ENCODE results near the gene PDHB. TPM values are rescaled to one million over a fixed set of nuclear protein-coding genes. Genes with fewer than 3 reads are reported as not detected.

Gene PDHB
- total and polyA plus RNA-seq, 2 of the 13 experiments (the other 11 are each of a cell fraction or from before 2014, with no cell fraction given), result 108 to 153 TPM

DNA sequence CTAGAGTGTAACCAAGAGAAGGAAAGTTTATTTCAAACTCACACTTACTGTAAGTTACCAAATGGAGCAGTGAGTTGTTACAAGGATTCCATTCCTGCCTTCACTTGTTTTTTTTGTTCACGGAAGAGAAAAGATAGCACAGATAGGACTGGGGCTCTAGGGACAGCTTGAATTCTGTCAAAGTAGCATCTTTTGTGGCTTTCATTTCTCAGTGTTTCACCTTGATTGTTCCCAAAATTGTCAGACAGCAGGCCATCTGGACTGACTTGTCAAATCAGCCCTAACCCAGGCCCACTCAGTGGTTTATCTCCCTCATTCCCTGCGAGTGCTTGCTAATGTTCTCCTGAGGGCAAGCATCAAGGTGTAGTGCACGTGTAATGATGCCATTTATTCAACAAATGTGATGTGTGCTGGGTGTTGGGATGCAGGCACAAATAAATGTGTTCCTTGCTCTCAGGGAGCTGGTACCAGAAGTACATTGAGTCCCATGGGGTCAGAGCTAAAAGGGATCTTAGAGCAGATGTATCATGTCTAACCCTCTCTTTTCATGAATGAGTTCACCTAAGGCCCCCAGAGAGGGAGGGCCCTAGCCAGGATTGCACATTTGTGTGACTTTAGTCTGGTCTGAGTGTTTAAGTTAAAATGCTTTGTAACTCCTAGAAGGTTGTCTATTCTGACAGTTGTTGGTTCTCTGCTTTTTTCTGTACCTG, 49.1 kb downstream of the PDHB start:
- no peaks in the 10 kb centered on the region for H3K79me2 ChIP-seq (ENCODE audit: insufficient read depth, low read length)
- H3K4me3 ChIP-seq (replicated peaks in 1 of 3; ENCODE audit: insufficient read depth in 1 of 3, low read depth in 2 of 3, low read length in 3 of 3), result no peak overlapping the region
- FAIRE-seq (no peak), ATAC-seq (no peak), DNase-seq (ENCODE audit: low spot score) (no peak)
- no peaks in the 10 kb centered on the region for H4K20me1 ChIP-seq (ENCODE audit: insufficient read depth, low read length)
- TF ChIP-seq, protein P1, sequence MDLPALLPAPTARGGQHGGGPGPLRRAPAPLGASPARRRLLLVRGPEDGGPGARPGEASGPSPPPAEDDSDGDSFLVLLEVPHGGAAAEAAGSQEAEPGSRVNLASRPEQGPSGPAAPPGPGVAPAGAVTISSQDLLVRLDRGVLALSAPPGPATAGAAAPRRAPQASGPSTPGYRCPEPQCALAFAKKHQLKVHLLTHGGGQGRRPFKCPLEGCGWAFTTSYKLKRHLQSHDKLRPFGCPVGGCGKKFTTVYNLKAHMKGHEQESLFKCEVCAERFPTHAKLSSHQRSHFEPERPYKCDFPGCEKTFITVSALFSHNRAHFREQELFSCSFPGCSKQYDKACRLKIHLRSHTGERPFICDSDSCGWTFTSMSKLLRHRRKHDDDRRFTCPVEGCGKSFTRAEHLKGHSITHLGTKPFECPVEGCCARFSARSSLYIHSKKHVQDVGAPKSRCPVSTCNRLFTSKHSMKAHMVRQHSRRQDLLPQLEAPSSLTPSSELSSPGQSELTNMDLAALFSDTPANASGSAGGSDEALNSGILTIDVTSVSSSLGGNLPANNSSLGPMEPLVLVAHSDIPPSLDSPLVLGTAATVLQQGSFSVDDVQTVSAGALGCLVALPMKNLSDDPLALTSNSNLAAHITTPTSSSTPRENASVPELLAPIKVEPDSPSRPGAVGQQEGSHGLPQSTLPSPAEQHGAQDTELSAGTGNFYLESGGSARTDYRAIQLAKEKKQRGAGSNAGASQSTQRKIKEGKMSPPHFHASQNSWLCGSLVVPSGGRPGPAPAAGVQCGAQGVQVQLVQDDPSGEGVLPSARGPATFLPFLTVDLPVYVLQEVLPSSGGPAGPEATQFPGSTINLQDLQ (CRISPR knock-in tag; IDR thresholded peaks at IDR 0.05), result no peak
- TF ChIP-seq, protein P2, sequence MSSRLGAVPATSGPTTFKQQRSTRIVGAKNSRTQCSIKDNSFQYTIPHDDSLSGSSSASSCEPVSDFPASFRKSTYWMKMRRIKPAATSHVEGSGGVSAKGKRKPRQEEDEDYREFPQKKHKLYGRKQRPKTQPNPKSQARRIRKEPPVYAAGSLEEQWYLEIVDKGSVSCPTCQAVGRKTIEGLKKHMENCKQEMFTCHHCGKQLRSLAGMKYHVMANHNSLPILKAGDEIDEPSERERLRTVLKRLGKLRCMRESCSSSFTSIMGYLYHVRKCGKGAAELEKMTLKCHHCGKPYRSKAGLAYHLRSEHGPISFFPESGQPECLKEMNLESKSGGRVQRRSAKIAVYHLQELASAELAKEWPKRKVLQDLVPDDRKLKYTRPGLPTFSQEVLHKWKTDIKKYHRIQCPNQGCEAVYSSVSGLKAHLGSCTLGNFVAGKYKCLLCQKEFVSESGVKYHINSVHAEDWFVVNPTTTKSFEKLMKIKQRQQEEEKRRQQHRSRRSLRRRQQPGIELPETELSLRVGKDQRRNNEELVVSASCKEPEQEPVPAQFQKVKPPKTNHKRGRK (CRISPR knock-in tag; IDR thresholded peaks at IDR 0.05), result no peak
- TF ChIP-seq ZNF335 (CRISPR knock-in tag; IDR thresholded peaks at IDR 0.05) (no peak), NFIC (IDR thresholded peaks at IDR 0.05; ENCODE audit: low read length) (no peak), ZNF24 (IDR thresholded peaks at IDR 0.05) (no peak), MAFG (CRISPR knock-in tag; IDR thresholded peaks at IDR 0.05) (no peak), ZNF724P (CRISPR knock-in tag; IDR thresholded peaks at IDR 0.05; ENCODE audit: borderline replicate concordance) (no peak)
- H3K36me3 ChIP-seq (replicated peaks in 1 of 2; ENCODE audit: control insufficient read depth in 1 of 2, insufficient read depth in 2 of 2, low read length in 2 of 2), result peaks cover 0 to 6% of the 10 kb centered on the region in 2 experiments; a peak in 1 of 5 replicates
- WGBS (ENCODE audit: low lambda C conversion rate), result 86% methylated on average over 3 of the region's 3 CpGs
- no peaks in the 10 kb centered on the region for H3K4me1 ChIP-seq (ENCODE audit: insufficient read depth, low read length)
- no peak overlapping the region for H3K4me2 ChIP-seq (ENCODE audit: low read depth, low read length)
- H3K27ac ChIP-seq (ENCODE audit: extremely low read length, insufficient read depth, low read length), result no peak overlapping the region
- H2AFZ ChIP-seq (ENCODE audit: low read length), result no peak overlapping the region
- CTCF ChIA-PET (ENCODE audit: low intra/inter-chr PET ratio, low total read pairs), result no interaction called here
- POLR2A ChIA-PET, result no interaction called here
- H3K27me3 ChIP-seq (ENCODE audit: control insufficient read depth in 1 of 2, insufficient read depth in 2 of 2, low read length in 2 of 2), result no peaks in the 10 kb centered on the region
- in situ Hi-C loops (cut with HindIII; ENCODE audit: extremely low pct_ligation_motif_present, low pct_unique_long_range_greater_than_20kb), result no loop called here
- no peaks in the 10 kb centered on the region for H3K9me3 ChIP-seq (ENCODE audit: low read length)
- intact Hi-C loops (cut with micrococcal nuclease; ENCODE audit: unreplicated experiment), result no loop called here
- H3K9ac ChIP-seq (ENCODE audit: insufficient read depth, low read depth, low read length), result no peak overlapping the region
- no TSS peak for BruUV-seq (replicated peaks)

All from HepG2 (cell line).